ENCODE measurements around the gene CCNYL1. TPM values are rescaled to one million over a fixed set of nuclear protein-coding genes. Genes with fewer than 3 reads are reported as not detected.
"Not testable (repeated sequence)": the region's sequence is repeated elsewhere in the genome, so short reads cannot be mapped to it uniquely, and the experiment has no call there.

CCNYL1 gene
- total RNA-seq, 4 donors from 2014 or later, result 9.4 to 15.9 (median 13.1) TPM

- Histone ChIP-seq H3K4me3 (peak overlapping the region; percentile 78 to 92 (median 84)), H3K36me3 (no peaks in the 10 kb centered on the region), H3K9me3 (no peaks in the 10 kb centered on the region), H3K4me1 (peaks cover 0 to 27% (median 17%) of the 10 kb centered on the region in 4 donors), H3K27ac (peak overlapping the region; percentile 50 to 91 (median 88)), H3K27me3 (no peaks in the 10 kb centered on the region)
- 0 to 1% methylated on average over 19 to 62 of the region's 67 CpGs for WGBS, 2 donors
- DNase-seq (ENCODE audit: low spot score in 2 of 2), result peak in 1 of 2 donors; percentile 10
- TF ChIP-seq EP300 (IDR thresholded peaks at IDR 0.05), result peak in 1 of 2 donors; percentile 8
- TF ChIP-seq CTCF (IDR thresholded peaks at IDR 0.05), result no peak
Observed at GRCh38 chr2:207711750-207712530, 500 bp downstream of the CCNYL1 start.

GRCh38 chr2:207716056-207716455 is 4.6 kb downstream of the CCNYL1 start:
- no peak overlapping the region for H3K4me3 ChIP-seq
- no peak overlapping the region for H3K27ac ChIP-seq
- H3K9me3 ChIP-seq, result no peaks in the 10 kb centered on the region
- 82 to 86% methylated on average over 5 of the region's 5 CpGs for WGBS, 2 donors
- no peak for DNase-seq (ENCODE audit: low spot score in 2 of 2)
- H3K4me1 ChIP-seq, result peaks cover 0 to 28% (median 9%) of the 10 kb centered on the region in 4 donors
- H3K36me3 ChIP-seq, result no peaks in the 10 kb centered on the region
- H3K27me3 ChIP-seq, result no peaks in the 10 kb centered on the region
- TF ChIP-seq CTCF (IDR thresholded peaks at IDR 0.05), result no peak
- no peak for TF ChIP-seq EP300 (IDR thresholded peaks at IDR 0.05)
- TF ChIP-seq POLR2A (IDR thresholded peaks at IDR 0.05), result no peak

GRCh38 chr2:207718521-207718920 is 7.1 kb downstream of the CCNYL1 start:
- TF ChIP-seq EP300 (IDR thresholded peaks at IDR 0.05) (no peak), CTCF (IDR thresholded peaks at IDR 0.05) (no peak), POLR2A (IDR thresholded peaks at IDR 0.05) (no peak)
- Histone ChIP-seq H3K9me3 (no peaks in the 10 kb centered on the region), H3K4me1 (peaks cover 0 to 19% (median under 1%) of the 10 kb centered on the region in 4 donors), H3K27me3 (no peaks in the 10 kb centered on the region), H3K4me3 (no peak overlapping the region), H3K27ac (no peak overlapping the region), H3K36me3 (no peaks in the 10 kb centered on the region)
- no peak for DNase-seq (ENCODE audit: low spot score in 2 of 2)
- WGBS, 2 donors, result 45 to 56% methylated on average over 3 of the region's 3 CpGs

- H3K27me3 ChIP-seq, result no peaks in the 10 kb centered on the region
- no peak overlapping the region for H3K4me3 ChIP-seq
- DNase-seq (ENCODE audit: low spot score in 2 of 2), result no peak
- H3K36me3 ChIP-seq, result no peaks in the 10 kb centered on the region
- no peaks in the 10 kb centered on the region for H3K9me3 ChIP-seq
- H3K4me1 ChIP-seq, result peaks cover 0 to 14% (median 0%) of the 10 kb centered on the region in 4 donors
- TF ChIP-seq EP300 (IDR thresholded peaks at IDR 0.05) (no peak), CTCF (IDR thresholded peaks at IDR 0.05) (no peak), POLR2A (IDR thresholded peaks at IDR 0.05) (no peak)
- WGBS, 2 donors, result 77 to 93% methylated on average over 1 of the region's 1 CpG
- no peak overlapping the region for H3K27ac ChIP-seq
Observed at GRCh38 chr2:207719008-207719407, 7.6 kb downstream of the CCNYL1 start.

GRCh38 chr2:207719655-207720054 is 8.2 kb downstream of the CCNYL1 start:
- not testable (repeated sequence) for H3K27ac ChIP-seq; H3K36me3 ChIP-seq; H3K27me3 ChIP-seq; DNase-seq (ENCODE audit: low spot score in 2 of 2); H3K4me3 ChIP-seq; H3K9me3 ChIP-seq
- peaks cover 0 to 14% (median 0%) of the 10 kb centered on the region in 4 donors for H3K4me1 ChIP-seq
- WGBS, 2 donors, result 96% methylated on average over 2 of the region's 2 CpGs

Data from tibial nerve (tissue), 4 donors.